HCT116 (cell line): ENCODE results near the gene HOXD1. TPM values are rescaled to one million over a fixed set of nuclear protein-coding genes. Genes with fewer than 3 reads are reported as not detected.

ENCODE experiments used
- ATAC-seq: fragments of 200-7000 bp; cut with Tn5 transposase; 2 replicates; pipeline ENCODE4 v1.9.1; 2020; ENCODE audit warnings: mild to moderate bottlenecking, moderate library complexity
- BruUV-seq: library from RNA; stranded (reverse); fragments of 400-500 nt; replicated peaks from 2 replicates; lab custom pipeline; 2021; lab: Mats Ljungman, UMichigan
- CTCF ChIA-PET: fragments of 300-600 bp; sonication (Branson Sonifier 250); formaldehyde crosslinking; loops from one replicate; lab custom pipeline; 2021; ENCODE audit warnings: antibody characterized with exemption; lab: Charles Lee
- POLR2A ChIA-PET: fragments of 300-600, 350-600 bp; sonication (Branson Sonifier 250); formaldehyde crosslinking; loops from one replicate; lab custom pipeline; 2021; ENCODE audit warnings: antibody characterized with exemption; lab: Charles Lee
- RAD21 ChIA-PET, 2 experiments: fragments of 300-600 bp; sonication (Branson Sonifier 250); formaldehyde crosslinking; loops; one replicate each; lab custom pipeline; 2023; ENCODE audit warnings: low total read pairs in 2 of 2; ENCODE audit not compliant: uncharacterized antibody in 2 of 2, unreplicated experiment in 2 of 2, low non-redundant PET in 1 of 2; lab: Charles Lee
- DNase-seq: peaks from one replicate; pipeline ENCODE4 v3.0.0-alpha.2; 2010; ENCODE audit warnings: low read depth, low spot score
- H2AFZ ChIP-seq: fragments of 200-600 bp; shearing (Covaris generic), sonication (generic); 2 replicates; pipeline ENCODE4 v1.6.1; 2017; ENCODE audit warnings: low read depth, mixed run types, mixed read lengths, antibody characterized with exemption, low read length; ENCODE audit not compliant: poor library complexity, severe bottlenecking
- H3K27ac ChIP-seq: 2 replicates; pipeline ENCODE4 v1.5.1; 2012; ENCODE audit warnings: low read depth, low read length
- H3K27me3 ChIP-seq: fragments of 200-600 bp; sonication (generic); 2 replicates; pipeline ENCODE4 v1.6.1; 2016; ENCODE audit warnings: mixed run types, low read length, mixed read lengths; ENCODE audit not compliant: insufficient read depth
- H3K36me3 ChIP-seq, 2 experiments: fragments of 200-500 bp in 1 of 2; fragments of 200-600 bp in 1 of 2; sonication (Bioruptor generic) in 1 of 2; sonication (generic) in 1 of 2; 2 replicates each; pipeline versions ENCODE4 v1.5.1 to v1.6.1; 2014 to 2016; ENCODE audit warnings: low read length in 2 of 2, inconsistent platforms in 1 of 2, mixed read lengths in 1 of 2, mixed run types in 1 of 2; ENCODE audit not compliant: insufficient read depth in 2 of 2, control insufficient read depth in 1 of 2
- H3K4me1 ChIP-seq, 2 experiments: fragments of 200-600 bp in 1 of 2; sonication (generic) in 1 of 2; 2 replicates each; pipeline versions ENCODE4 v1.5.1 to v1.6.1; 2012 to 2017; ENCODE audit warnings: low read length in 2 of 2, inconsistent platforms in 1 of 2, mild to moderate bottlenecking in 1 of 2, mixed read lengths in 1 of 2, mixed run types in 1 of 2, moderate library complexity in 1 of 2; ENCODE audit not compliant: insufficient read depth in 2 of 2, control insufficient read depth in 1 of 2
- H3K4me2 ChIP-seq: fragments of 200-600 bp; sonication (generic); 2 replicates; pipeline ENCODE4 v1.6.1; 2017; ENCODE audit warnings: mixed run types, low read length, mixed read lengths
- H3K4me3 ChIP-seq, 2 experiments: fragments of 200-600 bp in 1 of 2; sonication (generic) in 1 of 2; replicated peaks in 1 of 2; 2 replicates each; pipeline ENCODE4 v1.5.1; 2011 to 2016; ENCODE audit warnings: low read length in 2 of 2, control low read depth in 1 of 2, low read depth in 1 of 2, mild to moderate bottlenecking in 1 of 2, mixed read lengths in 1 of 2, mixed run types in 1 of 2
- H3K79me2 ChIP-seq: fragments of 200-600 bp; sonication (generic); 2 replicates; pipeline ENCODE4 v1.6.1; 2017; ENCODE audit warnings: mild to moderate bottlenecking, mixed run types, low read length, moderate library complexity, mixed read lengths; ENCODE audit not compliant: insufficient read depth
- H3K9ac ChIP-seq: fragments of 200-600 bp; sonication (generic); 2 replicates; pipeline ENCODE4 v1.6.1; 2016; ENCODE audit warnings: low read length, mixed read lengths
- H3K9me2 ChIP-seq: fragments of 200-600 bp; sonication (generic), shearing (Covaris generic); 2 replicates; pipeline ENCODE4 v1.6.1; 2017; ENCODE audit warnings: mixed run types, mild to moderate bottlenecking, moderate library complexity; ENCODE audit not compliant: insufficient read depth
- H3K9me3 ChIP-seq, 2 experiments: fragments of 200-500 bp in 1 of 2; fragments of 200-600 bp in 1 of 2; sonication (Bioruptor generic) in 1 of 2; sonication (generic) in 1 of 2; 2 replicates each; pipeline ENCODE4 v1.6.1; 2014 to 2017; ENCODE audit warnings: low read length in 2 of 2, mixed read lengths in 2 of 2, inconsistent platforms in 1 of 2, low read depth in 1 of 2, mild to moderate bottlenecking in 1 of 2, mixed run types in 1 of 2, moderate library complexity in 1 of 2; ENCODE audit not compliant: control insufficient read depth in 1 of 2, insufficient read depth in 1 of 2
- H4K20me1 ChIP-seq: fragments of 200-600 bp; sonication (generic), shearing (Covaris generic); 2 replicates; pipeline ENCODE4 v1.6.1; 2017; ENCODE audit warnings: mixed run types, mild to moderate bottlenecking, moderate library complexity; ENCODE audit not compliant: insufficient read depth
- ATF3 ChIP-seq: IDR thresholded peaks from 2 replicates; pipeline ENCODE4 v1.6.1; 2012
- CEBPB ChIP-seq: IDR thresholded peaks from 2 replicates; pipeline ENCODE4 v1.6.1; 2012; ENCODE audit warnings: low read depth
- CTCF ChIP-seq, 3 experiments: fragments of 200-600 bp in 1 of 3; sonication (generic) in 1 of 3; IDR thresholded peaks in 2 of 3; conservative IDR thresholded peaks in 1 of 3; 2 replicates each; pipeline ENCODE4 v1.5.1; 2012 to 2017; ENCODE audit warnings: low read depth in 2 of 3, low read length in 2 of 3, antibody characterized with exemption in 1 of 3, borderline replicate concordance in 1 of 3, control low read depth in 1 of 3, mild to moderate bottlenecking in 1 of 3, mixed read lengths in 1 of 3, mixed run types in 1 of 3, moderate library complexity in 1 of 3; ENCODE audit not compliant: insufficient read depth in 1 of 3
- EGR1 ChIP-seq: IDR thresholded peaks from 2 replicates; pipeline ENCODE4 v1.6.1; 2012; ENCODE audit warnings: low read depth
- ELF1 ChIP-seq: IDR thresholded peaks from 2 replicates; pipeline ENCODE4 v1.6.1; 2012; ENCODE audit warnings: low read depth, borderline replicate concordance
- EZH2 ChIP-seq: fragments of 200-600 bp; sonication (generic); IDR thresholded peaks from 2 replicates; pipeline ENCODE4 v1.6.1; 2017; ENCODE audit warnings: antibody characterized with exemption, mixed run types
- EZH2phosphoT487 ChIP-seq: fragments of 200-600 bp; IDR thresholded peaks from 2 replicates; pipeline ENCODE4 v1.6.1; 2018; ENCODE audit warnings: antibody characterized with exemption, borderline replicate concordance
- FOSL1 ChIP-seq: IDR thresholded peaks from 2 replicates; pipeline ENCODE4 v1.6.1; 2012; ENCODE audit warnings: low read depth
- JUND ChIP-seq: IDR thresholded peaks from 2 replicates; pipeline ENCODE4 v1.6.1; 2012
- MAX ChIP-seq: IDR thresholded peaks from 2 replicates; pipeline ENCODE4 v1.6.1; 2012
- POLR2A ChIP-seq: IDR thresholded peaks from 2 replicates; pipeline ENCODE4 v1.7.0; 2011; ENCODE audit warnings: borderline replicate concordance; ENCODE audit not compliant: insufficient read depth, insufficient read length; ENCODE audit errors: extremely low read depth
- POLR2AphosphoS5 ChIP-seq: IDR thresholded peaks from 2 replicates; pipeline ENCODE4 v1.6.1; 2011; ENCODE audit warnings: mild to moderate bottlenecking, low read depth, low read length, moderate library complexity
- SIN3A ChIP-seq: IDR thresholded peaks from 2 replicates; pipeline ENCODE4 v1.6.1; 2012; ENCODE audit warnings: low read depth
- SP1 ChIP-seq: IDR thresholded peaks from 2 replicates; pipeline ENCODE4 v1.6.1; 2012; ENCODE audit warnings: low read depth
- SRF ChIP-seq: IDR thresholded peaks from 2 replicates; pipeline ENCODE4 v1.6.1; 2012; ENCODE audit warnings: low read depth
- TCF7L2 ChIP-seq: IDR thresholded peaks from 2 replicates; pipeline ENCODE4 v1.7.0; 2011; ENCODE audit warnings: borderline replicate concordance, inconsistent platforms; ENCODE audit not compliant: insufficient read depth, insufficient read length; ENCODE audit errors: extremely low read depth
- YY1 ChIP-seq: IDR thresholded peaks from 2 replicates; pipeline ENCODE4 v1.6.1; 2011; ENCODE audit warnings: low read length, low read depth, moderate library complexity, mild to moderate bottlenecking; ENCODE audit not compliant: insufficient replicate concordance; ENCODE audit errors: extremely low read depth
- ZBTB33 ChIP-seq: IDR thresholded peaks from 2 replicates; pipeline ENCODE4 v1.6.1; 2011; ENCODE audit warnings: mild to moderate bottlenecking, low read length, moderate library complexity; ENCODE audit not compliant: insufficient replicate concordance; ENCODE audit errors: extremely low read depth
- ZFX ChIP-seq: fragments of 450-650 bp; IDR thresholded peaks from 2 replicates; pipeline ENCODE4 v1.6.1; 2017
- intact Hi-C: fragments of 100-400 bp; cut with micrococcal nuclease; formaldehyde crosslinking; loops from 2 replicates; pipeline ENCODE4 v1.10.0; 2022
- total RNA-seq: library from RNA; stranded (reverse); gene quantifications from one replicate; pipeline ENCODE4 v1.2.1, GENCODE V29; 2021; ENCODE audit not compliant: unreplicated experiment

Gene HOXD1
- total RNA-seq, 1 experiment from 2014 or later: not detected

- ChIA-PET CTCF (interaction anchor here (1.8 kb wide), 1 partner anchor 216 kb away, joined by 4 read pairs; no protein-coding TSS in a partner anchor), POLR2A (no interaction called here), RAD21 (no interaction called here)
- H3K27me3 ChIP-seq: no peaks in the 10 kb centered on the region
- no peak for DNase-seq
- BruUV-seq: no TSS peak
- ATAC-seq: no peak
- H3K4me2 ChIP-seq: no peak overlapping the region
- H3K27ac ChIP-seq: no peak overlapping the region
- no peak for TF ChIP-seq SIN3A
- TF ChIP-seq CEBPB: no peak
- TF ChIP-seq ZBTB33: no peak
- no peak for TF ChIP-seq JUND
- no peak for TF ChIP-seq SRF
- TF ChIP-seq MAX: no peak
- no peak for TF ChIP-seq POLR2AphosphoS5
- no peak for TF ChIP-seq ZFX
- no peak for TF ChIP-seq FOSL1
- no peak for TF ChIP-seq EZH2
- TF ChIP-seq TCF7L2: no peak
- no peak for TF ChIP-seq ATF3
- TF ChIP-seq EGR1: no peak
- TF ChIP-seq EZH2phosphoT487: no peak
- TF ChIP-seq ELF1: no peak
- no peak for TF ChIP-seq SP1
- TF ChIP-seq POLR2A: no peak
- TF ChIP-seq CTCF (IDR thresholded peaks at IDR 0.05 in 2 of 3, conservative IDR thresholded peaks at IDR 0.05 in 1 of 3; ENCODE audit: borderline replicate concordance in 1 of 3, insufficient read depth in 1 of 3, low read depth in 2 of 3, low read length in 2 of 3): no peak
- TF ChIP-seq YY1: no peak
- H4K20me1 ChIP-seq: no peaks in the 10 kb centered on the region
- H3K9me2 ChIP-seq: no peaks in the 10 kb centered on the region
- H3K4me1 ChIP-seq: no peaks in the 10 kb centered on the region
- no peaks in the 10 kb centered on the region for H3K9me3 ChIP-seq
- H3K4me3 ChIP-seq: no peak overlapping the region
- no peaks in the 10 kb centered on the region for H3K79me2 ChIP-seq
- no peak overlapping the region for H3K9ac ChIP-seq
- intact Hi-C loops: no loop called here
- H3K36me3 ChIP-seq: no peaks in the 10 kb centered on the region
- H2AFZ ChIP-seq: no peak overlapping the region
These were observed 50.6 kb downstream of the HOXD1 start for GRCh38 chr2:176239031-176239430.
